Activated gamma-delta T cell treated with Interleukin-2 at 50 U/mL for 16 hours (primary cell): ENCODE measurements around the gene MUC2.

ENCODE experiments used
- DNase-seq: peaks from one replicate; pipeline ENCODE4 v3.0.0-alpha.2; 2020

MUC2 gene

GRCh38 chr11:1074244-1075221 lies at the start of gene MUC2:
MUC2 (plus strand) TSS chr11:1074874.
- DNase-seq, result no peak

- no peak for DNase-seq
Measured at GRCh38 chr11:1025410-1026162, 49.1 kb upstream of the MUC2 start.

- DNase-seq, result no peak
Measured at GRCh38 chr11:1026163-1026450, 48.6 kb upstream of the MUC2 start.

- DNase-seq, result no peak
Measured at GRCh38 chr11:1026641-1027482, 47.8 kb upstream of the MUC2 start.

GRCh38 chr11:1027483-1028290 lies 47.0 kb upstream of the MUC2 start:
- DNase-seq, result no peak

- DNase-seq, result no peak
Measured at GRCh38 chr11:1028291-1028540, 46.5 kb upstream of the MUC2 start.

- no peak for DNase-seq
Measured at GRCh38 chr11:1028616-1029015, 46.1 kb upstream of the MUC2 start.

- no peak for DNase-seq
Measured at GRCh38 chr11:1029051-1029450, 45.6 kb upstream of the MUC2 start.

- no peak for DNase-seq
Measured at GRCh38 chr11:1029654-1030053, 45.0 kb upstream of the MUC2 start.

- DNase-seq, result no peak
Measured at GRCh38 chr11:1030086-1030485, 44.6 kb upstream of the MUC2 start.

- DNase-seq, result no peak
Measured at GRCh38 chr11:1030556-1030955, 44.1 kb upstream of the MUC2 start.

GRCh38 chr11:1031121-1031899 lies 43.4 kb upstream of the MUC2 start:
- DNase-seq, result no peak

- no peak for DNase-seq
Measured at GRCh38 chr11:1032310-1032891, 42.3 kb upstream of the MUC2 start.

GRCh38 chr11:1033016-1033798 lies 41.5 kb upstream of the MUC2 start:
- DNase-seq, result no peak

GRCh38 chr11:1034001-1034400 lies 40.7 kb upstream of the MUC2 start:
- DNase-seq, result no peak

- no peak for DNase-seq
Measured at GRCh38 chr11:1034456-1035295, 40.0 kb upstream of the MUC2 start.

GRCh38 chr11:1035577-1036283 lies 38.9 kb upstream of the MUC2 start:
- DNase-seq, result no peak

GRCh38 chr11:1036303-1036923 lies 38.3 kb upstream of the MUC2 start, which contains the start of gene MUC6:
MUC6 (minus strand) TSS chr11:1036718; CDS start chr11:1036655, 63 bp downstream.
- no peak for DNase-seq
